ENCODE measurements around the gene CIDEB. TPM values are rescaled to one million over a fixed set of nuclear protein-coding genes. Genes with fewer than 3 reads are reported as not detected.

Gene CIDEB
- total and polyA plus RNA-seq, 9 of the 15 experiments (the other 6 are each of a cell fraction or from before 2014, with no cell fraction given), result 0.03 to 0.35 (median 0.09) TPM; not detected in 3

- no peak for TF ChIP-seq POLR2AphosphoS5 (IDR thresholded peaks at IDR 0.05; ENCODE audit: control insufficient read depth, insufficient read depth, low read depth, low read length)
- no peak for TF ChIP-seq SOX6 (IDR thresholded peaks at IDR 0.05)
Measured at GRCh38 chr14:24296341-24297157, 11.2 kb downstream of the CIDEB start (continued).

DNA sequence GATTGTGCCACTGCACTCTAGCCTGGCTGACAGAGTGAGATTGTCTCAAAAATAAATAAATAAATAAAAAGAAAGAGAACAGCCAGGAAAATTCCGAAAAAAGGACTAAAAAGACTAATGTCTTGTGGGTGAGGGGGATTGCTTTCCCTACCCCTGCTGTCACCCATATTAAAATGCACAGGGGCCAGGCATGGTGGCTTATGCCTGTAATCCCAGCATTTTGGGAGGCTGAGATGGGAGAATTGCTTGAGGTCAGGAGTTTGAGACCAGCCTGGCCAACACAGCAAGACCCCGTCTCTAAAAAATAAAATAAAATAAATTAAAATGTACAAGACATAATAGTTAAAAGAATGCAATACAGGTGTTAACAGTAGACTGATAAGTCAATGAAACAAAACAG, 14.3 kb downstream of the CIDEB start:
- no peak for DNase-seq (ENCODE audit: extremely low read depth in 1 of 4, low spot score in 3 of 4)
- no peak overlapping the region for H2AFZ ChIP-seq (ENCODE audit: low read depth, low read length)
- H3K27me3 ChIP-seq (ENCODE audit: control insufficient read depth in 2 of 2, insufficient read depth in 2 of 2, low read length in 2 of 2), result no peaks in the 10 kb centered on the region
- H3K9me3 ChIP-seq (replicated peaks; ENCODE audit: control insufficient read depth, insufficient read depth, low read depth, low read length), result no peaks in the 10 kb centered on the region
- 80% methylated on average over 1 of the region's 2 CpGs for WGBS (ENCODE audit: insufficient coverage, low coverage, missing lambda C conversion rate)
- no peaks in the 10 kb centered on the region for H4K20me1 ChIP-seq (replicated peaks; ENCODE audit: control insufficient read depth, insufficient read depth, low read length)
- BruUV-seq (replicated peaks), result no TSS peak
- H3K79me2 ChIP-seq (ENCODE audit: control insufficient read depth, insufficient read depth, low read length), result no peaks in the 10 kb centered on the region
- in situ Hi-C loops (cut with MboI) (loop anchor here (10.0 kb wide), 1 partner anchor 279 kb away; no protein-coding TSS in a partner anchor), intact Hi-C loops (cut with micrococcal nuclease) (no loop called here)
- H3K4me1 ChIP-seq (replicated peaks in 1 of 2; ENCODE audit: control insufficient read depth in 2 of 2, insufficient read depth in 2 of 2, low read length in 2 of 2), result peaks cover 2 to 9% of the 10 kb centered on the region in 2 experiments; a peak in 3 of 5 replicates
- H3K9ac ChIP-seq (ENCODE audit: insufficient read depth in 1 of 2, low read depth in 2 of 2, low read length in 2 of 2), result no peak overlapping the region
- ChIA-PET CTCF (ENCODE audit: low intra/inter-chr PET ratio) (no interaction called here), POLR2A (interaction anchor here (0.7 to 0.8 kb wide), 2 partner anchors 23 to 51 kb away, joined by 3 to 4 read pairs; no protein-coding TSS in a partner anchor)
- H3K36me3 ChIP-seq (ENCODE audit: control insufficient read depth, insufficient read depth, low read length), result peaks cover 40% of the 10 kb centered on the region
- no peak for ATAC-seq
- H3K4me3 ChIP-seq, result no peak overlapping the region
- H3K27ac ChIP-seq (ENCODE audit: extremely low read depth, low read depth, low read length), result no peak overlapping the region
- peaks cover 3% of the 10 kb centered on the region for H3K9me1 ChIP-seq (ENCODE audit: control insufficient read depth, insufficient read depth, low read length)
- no peak for FAIRE-seq
- H3K4me2 ChIP-seq (ENCODE audit: insufficient read depth, low read length), result no peak overlapping the region
- TF ChIP-seq ARHGAP35 (IDR thresholded peaks at IDR 0.05; ENCODE audit: partially characterized antibody) (no peak), ZNF3 (CRISPR knock-in tag; IDR thresholded peaks at IDR 0.05) (no peak), RBM22 (IDR thresholded peaks at IDR 0.05; ENCODE audit: low read depth, low read length, poor library complexity, severe bottlenecking) (no peak), ZNF561 (CRISPR knock-in tag; conservative IDR thresholded peaks at IDR 0.05) (no peak), TCF7 (IDR thresholded peaks at IDR 0.05; ENCODE audit: borderline replicate concordance) (no peak), PHB2 (IDR thresholded peaks at IDR 0.05; ENCODE audit: low read depth) (no peak), TBP (optimal IDR thresholded peaks at IDR 0.05; ENCODE audit: low read depth, low read length) (no peak), FOXK1 (CRISPR knock-in tag; IDR thresholded peaks at IDR 0.05; ENCODE audit: borderline replicate concordance) (no peak), ZNF184 (CRISPR knock-in tag; IDR thresholded peaks at IDR 0.05) (no peak), DEAF1 (CRISPR knock-in tag; IDR thresholded peaks at IDR 0.05) (no peak), NR4A1 (CRISPR knock-in tag; IDR thresholded peaks at IDR 0.05) (no peak), NR4A1 (tag; IDR thresholded peaks at IDR 0.05) (no peak), YBX1 (IDR thresholded peaks at IDR 0.05) (no peak), ZBTB7A (IDR thresholded peaks at IDR 0.05; ENCODE audit: borderline replicate concordance, control insufficient read depth, low read depth, low read length) (no peak), TAF9B (IDR thresholded peaks at IDR 0.05; ENCODE audit: partially characterized antibody) (no peak), ZNF41 (CRISPR knock-in tag; conservative IDR thresholded peaks at IDR 0.05) (no peak), NONO (IDR thresholded peaks at IDR 0.05; ENCODE audit: low read depth in 2 of 2, low read length in 1 of 2) (no peak), SRSF9 (IDR thresholded peaks at IDR 0.05; ENCODE audit: borderline replicate concordance, low read depth, low read length) (no peak), BDP1 (IDR thresholded peaks at IDR 0.05; ENCODE audit: insufficient read depth, insufficient read length) (no peak)

All from K562 (cell line).